ENCODE data around the gene CARM1. TPM values are rescaled to one million over a fixed set of nuclear protein-coding genes. Genes with fewer than 3 reads are reported as not detected.
"Not testable (repeated sequence)": the region's sequence is repeated elsewhere in the genome, so short reads cannot be mapped to it uniquely, and the experiment has no call there.

CARM1 gene
- total and polyA plus RNA-seq, 2 donors (not counting 1 experiment from before 2014, with no cell fraction given): 33.0 to 34.3 TPM

DNA sequence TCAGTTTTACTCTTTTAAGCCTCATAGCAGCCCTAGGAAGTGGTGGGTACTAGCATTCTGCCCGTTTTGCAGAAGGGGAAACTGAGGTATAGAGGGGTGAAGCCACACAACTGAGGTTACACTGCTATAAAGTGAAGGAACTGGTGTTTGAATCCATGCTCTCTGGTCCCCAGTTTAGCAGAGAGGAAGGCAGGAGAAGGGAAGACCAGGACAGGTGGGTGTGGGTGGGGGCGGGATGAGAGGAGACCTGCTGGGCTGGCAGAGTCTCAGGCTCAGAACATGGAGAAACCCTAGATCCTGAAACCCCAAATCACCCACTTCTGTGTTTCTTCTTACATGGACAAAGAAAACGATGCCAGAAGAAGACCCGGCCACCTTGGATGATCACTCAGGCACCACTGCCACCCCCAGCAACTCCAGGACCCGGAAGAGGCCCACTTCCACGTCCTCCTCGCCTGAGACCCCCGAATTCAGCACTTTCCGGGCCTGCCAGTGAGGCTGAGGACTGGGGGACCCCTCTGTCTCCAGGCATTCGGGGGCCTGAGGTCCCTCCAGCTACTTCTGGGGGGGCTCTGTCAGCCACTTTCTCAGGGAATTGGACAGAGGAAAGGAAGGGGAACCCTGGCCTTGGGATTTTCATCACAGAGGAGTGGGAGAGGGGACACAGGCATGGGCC, 2.3 kb upstream of the CARM1 start:
- peak overlapping the region; percentile 77 to 81 for H3K27ac ChIP-seq (ENCODE audit: low read length in 2 of 2)
- peak overlapping the region; percentile 86 for H3K4me2 ChIP-seq (replicated peaks; ENCODE audit: low read depth, low read length, poor library complexity, severe bottlenecking)
- Mint-ChIP-seq H3K27ac (peak overlapping the region; percentile 89), H3K27me3 (no peaks in the 10 kb centered on the region), H3K4me1 (peaks cover 46% of the 10 kb centered on the region), H3K4me3 (peak overlapping the region; percentile 43), H3K9me3 (ENCODE audit: insufficient read depth) (no peaks in the 10 kb centered on the region)
- H3K9ac ChIP-seq (ENCODE audit: low read length): no peak overlapping the region
- H3K79me2 ChIP-seq (ENCODE audit: control insufficient read depth, insufficient read depth, low read length): peaks cover 32% of the 10 kb centered on the region
- TF ChIP-seq EZH2 (IDR thresholded peaks at IDR 0.05; ENCODE audit: borderline replicate concordance, insufficient read depth, low read depth, low read length, poor library complexity, severe bottlenecking): no peak
- TF ChIP-seq, protein P1, sequence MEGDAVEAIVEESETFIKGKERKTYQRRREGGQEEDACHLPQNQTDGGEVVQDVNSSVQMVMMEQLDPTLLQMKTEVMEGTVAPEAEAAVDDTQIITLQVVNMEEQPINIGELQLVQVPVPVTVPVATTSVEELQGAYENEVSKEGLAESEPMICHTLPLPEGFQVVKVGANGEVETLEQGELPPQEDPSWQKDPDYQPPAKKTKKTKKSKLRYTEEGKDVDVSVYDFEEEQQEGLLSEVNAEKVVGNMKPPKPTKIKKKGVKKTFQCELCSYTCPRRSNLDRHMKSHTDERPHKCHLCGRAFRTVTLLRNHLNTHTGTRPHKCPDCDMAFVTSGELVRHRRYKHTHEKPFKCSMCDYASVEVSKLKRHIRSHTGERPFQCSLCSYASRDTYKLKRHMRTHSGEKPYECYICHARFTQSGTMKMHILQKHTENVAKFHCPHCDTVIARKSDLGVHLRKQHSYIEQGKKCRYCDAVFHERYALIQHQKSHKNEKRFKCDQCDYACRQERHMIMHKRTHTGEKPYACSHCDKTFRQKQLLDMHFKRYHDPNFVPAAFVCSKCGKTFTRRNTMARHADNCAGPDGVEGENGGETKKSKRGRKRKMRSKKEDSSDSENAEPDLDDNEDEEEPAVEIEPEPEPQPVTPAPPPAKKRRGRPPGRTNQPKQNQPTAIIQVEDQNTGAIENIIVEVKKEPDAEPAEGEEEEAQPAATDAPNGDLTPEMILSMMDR (IDR thresholded peaks at IDR 0.05): no peak
- no peak overlapping the region for H3K4me3 ChIP-seq (ENCODE audit: control extremely low read depth in 1 of 5, extremely low read depth in 1 of 5, insufficient read depth in 1 of 5, low read depth in 2 of 5, low read length in 4 of 5)
- no peak for DNase-seq
- 96% methylated on average over 7 of the region's 10 CpGs for WGBS (ENCODE audit: insufficient coverage)
- peaks cover 36 to 53% of the 10 kb centered on the region in 2 donors for H3K4me1 ChIP-seq (ENCODE audit: control insufficient read depth in 2 of 2, insufficient read depth in 2 of 2, low read length in 2 of 2)
- no peaks in the 10 kb centered on the region for H3K36me3 ChIP-seq (replicated peaks in 1 of 2; ENCODE audit: control extremely low read depth in 1 of 2, control insufficient read depth in 1 of 2, extremely low read depth in 1 of 2, insufficient read depth in 2 of 2, low read length in 1 of 2)
- H4K20me1 ChIP-seq (ENCODE audit: control insufficient read depth, insufficient read depth, low read length, poor library complexity, severe bottlenecking): no peaks in the 10 kb centered on the region
- ChIA-PET POLR2A (interaction anchor here (1.0 to 1.9 kb wide), 2 partner anchors 10 to 33 kb away, joined by 9 to 11 read pairs; partner anchors contain the start of gene TMED1), CTCF (interaction anchor here (0.5 to 7.4 kb wide), 4 partner anchors 8 to 224 kb away, joined by 3 to 62 read pairs (median 10); partner anchors contain the start of genes DNM2 and TMED1)
- no peak overlapping the region for H2AFZ ChIP-seq (ENCODE audit: insufficient read depth, low read depth, low read length, poor library complexity, severe bottlenecking)
- ATAC-seq (ENCODE audit: low read depth): no peak
- H3K27me3 ChIP-seq (replicated peaks in 1 of 4; ENCODE audit: control extremely low read depth in 1 of 4, control insufficient read depth in 3 of 4, insufficient read depth in 4 of 4, low read length in 3 of 4): no peaks in the 10 kb centered on the region
- intact Hi-C loops (cut with micrococcal nuclease): no loop called here
- no peaks in the 10 kb centered on the region for H3K9me3 ChIP-seq (ENCODE audit: control extremely low read depth in 1 of 3, control insufficient read depth in 2 of 3, insufficient read depth in 1 of 3, low read length in 2 of 3)

DNA sequence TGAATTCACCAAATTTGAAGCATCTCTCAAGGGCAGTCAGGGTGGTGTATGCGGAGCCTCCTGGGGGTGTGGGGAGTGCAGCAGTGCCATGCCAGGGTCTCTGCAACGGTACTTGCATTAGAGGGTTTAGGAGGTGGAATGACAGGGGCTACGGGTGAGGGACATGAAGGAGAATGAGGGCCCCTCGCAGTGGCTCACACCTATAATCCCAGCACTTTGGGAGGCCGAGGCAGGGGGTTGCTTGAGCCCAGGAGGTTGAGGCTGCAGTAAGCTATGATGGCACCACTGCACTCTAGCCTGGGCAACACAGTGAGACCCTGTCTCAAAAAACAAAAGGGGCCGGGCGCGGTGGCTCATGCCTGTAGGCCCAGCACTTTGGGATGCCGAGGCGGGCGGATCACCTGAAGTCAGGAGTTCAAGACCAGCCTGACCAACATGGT, 1.5 kb upstream of the CARM1 start:
- peak overlapping the region; percentile 67 for H3K4me3 Mint-ChIP-seq
- not testable (repeated sequence) for H3K9me3 Mint-ChIP-seq (ENCODE audit: insufficient read depth); H3K4me2 ChIP-seq (replicated peaks; ENCODE audit: low read depth, low read length, poor library complexity, severe bottlenecking); H3K27me3 ChIP-seq (replicated peaks in 1 of 4; ENCODE audit: control extremely low read depth in 1 of 4, control insufficient read depth in 3 of 4, insufficient read depth in 4 of 4, low read length in 3 of 4); H3K4me3 ChIP-seq (ENCODE audit: control extremely low read depth in 1 of 5, extremely low read depth in 1 of 5, insufficient read depth in 1 of 5, low read depth in 2 of 5, low read length in 4 of 5); H2AFZ ChIP-seq (ENCODE audit: insufficient read depth, low read depth, low read length, poor library complexity, severe bottlenecking); ATAC-seq (ENCODE audit: low read depth); H3K27me3 Mint-ChIP-seq; DNase-seq; H3K36me3 ChIP-seq (replicated peaks in 1 of 2; ENCODE audit: control extremely low read depth in 1 of 2, control insufficient read depth in 1 of 2, extremely low read depth in 1 of 2, insufficient read depth in 2 of 2, low read length in 1 of 2); H3K9ac ChIP-seq (ENCODE audit: low read length); H4K20me1 ChIP-seq (ENCODE audit: control insufficient read depth, insufficient read depth, low read length, poor library complexity, severe bottlenecking); H3K9me3 ChIP-seq (ENCODE audit: control extremely low read depth in 1 of 3, control insufficient read depth in 2 of 3, insufficient read depth in 1 of 3, low read length in 2 of 3); H3K27ac ChIP-seq (ENCODE audit: low read length in 2 of 2)
- intact Hi-C loops (cut with micrococcal nuclease): loop anchor here (5.0 to 10.0 kb wide), 2 partner anchors 218 to 285 kb away; partner anchors contain the start of genes ILF3 and SPC24
- ChIA-PET CTCF (interaction anchor here (0.5 to 2.3 kb wide), 3 partner anchors 9 to 153 kb away, joined by 3 to 7 read pairs (median 5); partner anchors contain the start of gene DNM2), POLR2A (interaction anchor here (0.7 to 2.3 kb wide), 5 partner anchors 9 to 58 kb away, joined by 3 to 11 read pairs (median 7); partner anchors contain the start of gene TMED1)
- peaks cover 41% of the 10 kb centered on the region for H3K79me2 ChIP-seq (ENCODE audit: control insufficient read depth, insufficient read depth, low read length)
- peaks cover 33 to 46% of the 10 kb centered on the region in 2 donors for H3K4me1 ChIP-seq (ENCODE audit: control insufficient read depth in 2 of 2, insufficient read depth in 2 of 2, low read length in 2 of 2)
- peak overlapping the region; percentile 61 for H3K27ac Mint-ChIP-seq
- 98% methylated on average over 8 of the region's 11 CpGs for WGBS (ENCODE audit: insufficient coverage)
- peaks cover 41% of the 10 kb centered on the region for H3K4me1 Mint-ChIP-seq
